ENCODE data around the gene CDH12. TPM values are rescaled to one million over a fixed set of nuclear protein-coding genes. Genes with fewer than 3 reads are reported as not detected.

The CDH12 gene
- total and polyA plus RNA-seq, 10 of the 15 experiments (the other 5 are each of a cell fraction or from before 2014, with no cell fraction given), result 0.03 to 0.16 TPM; not detected in 8

- no peak for TF ChIP-seq SUPT20H (IDR thresholded peaks at IDR 0.05; ENCODE audit: borderline replicate concordance, control insufficient read depth, low read depth, low read length)
- no peak for TF ChIP-seq ZNF217 (IDR thresholded peaks at IDR 0.05)
- no peak for TF ChIP-seq MAX (IDR thresholded peaks at IDR 0.05; ENCODE audit: low read depth, low read length)
These were observed 817.1 kb downstream of the CDH12 start (continued) for GRCh38 chr5:22036061-22036460.

GRCh38 chr5:22033066-22033465 lies 820.1 kb downstream of the CDH12 start:
- no peak for FAIRE-seq
- Histone ChIP-seq H3K36me3 (ENCODE audit: control insufficient read depth in 2 of 2, insufficient read depth in 2 of 2, low read length in 1 of 2) (no peaks in the 10 kb centered on the region), H3K27ac (ENCODE audit: control insufficient read depth, insufficient read depth) (no peak overlapping the region), H3K79me2 (ENCODE audit: control insufficient read depth, insufficient read depth, low read length) (no peaks in the 10 kb centered on the region), H3K9ac (ENCODE audit: control insufficient read depth, insufficient read depth, low read length) (no peak overlapping the region), H3K9me3 (replicated peaks; ENCODE audit: control insufficient read depth, insufficient read depth, low read length) (no peaks in the 10 kb centered on the region), H3K4me3 (no peak overlapping the region), H3K4me1 (ENCODE audit: control insufficient read depth, insufficient read depth, low read length) (no peaks in the 10 kb centered on the region), H2AFZ (ENCODE audit: control insufficient read depth, low read depth, low read length) (no peak overlapping the region), H3K27me3 (replicated peaks in 1 of 2; ENCODE audit: control insufficient read depth in 2 of 2, insufficient read depth in 2 of 2, low read length in 1 of 2) (no peaks in the 10 kb centered on the region), H4K20me1 (ENCODE audit: control insufficient read depth, insufficient read depth) (no peaks in the 10 kb centered on the region), H3K4me2 (ENCODE audit: control insufficient read depth, insufficient read depth) (no peak overlapping the region)
- RAD21 ChIA-PET (ENCODE audit: unreplicated experiment), result no interaction called here
- DNase-seq (ENCODE audit: low read depth, low spot score), result no peak
- BruUV-seq (replicated peaks), result no TSS peak
- no peak for ATAC-seq
- TF ChIP-seq JUNB (IDR thresholded peaks at IDR 0.05), result no peak
- TF ChIP-seq CUX1 (IDR thresholded peaks at IDR 0.05; ENCODE audit: insufficient replicate concordance, low read depth, low read length), result no peak
- TF ChIP-seq ZZZ3 (IDR thresholded peaks at IDR 0.05; ENCODE audit: control insufficient read depth, insufficient read length, low read depth), result no peak
- TF ChIP-seq NFYB (IDR thresholded peaks at IDR 0.05; ENCODE audit: insufficient read depth, low read depth, low read length), result no peak
- TF ChIP-seq CBX3 (IDR thresholded peaks at IDR 0.05; ENCODE audit: borderline replicate concordance, low read depth), result no peak
- no peak for TF ChIP-seq NRF1 (conservative IDR thresholded peaks at IDR 0.05; ENCODE audit: low read depth, low read length)
- no peak for TF ChIP-seq HSF1 (IDR thresholded peaks at IDR 0.05; ENCODE audit: low read depth, low read length)
- no peak for TF ChIP-seq STAT3 (IDR thresholded peaks at IDR 0.05; ENCODE audit: low read depth, low read length)
- TF ChIP-seq ASH2L (IDR thresholded peaks at IDR 0.05; ENCODE audit: borderline replicate concordance, low read depth), result no peak
- POLR2A ChIA-PET, result no interaction called here
- in situ Hi-C loops (cut with MboI), result no loop called here
- CTCF ChIA-PET, result no interaction called here
- intact Hi-C loops (cut with micrococcal nuclease; ENCODE audit: unreplicated experiment), result no loop called here
- WGBS (ENCODE audit: insufficient coverage, insufficient replicate concordance, low lambda C conversion rate, missing lambda C conversion rate), result 65% methylated on average over 2 of the region's 2 CpGs
- SMC1A ChIA-PET (ENCODE audit: uncharacterized antibody, unreplicated experiment), result no interaction called here

Measured in GM12878 (cell line).